ENCODE data around the gene ASB15.
A peak's percentile ranks its signal among the peaks of the same experiment; 100 is the strongest.
"Not testable (repeated sequence)": the region's sequence is repeated elsewhere in the genome, so short reads cannot be mapped to it uniquely, and the experiment has no call there.

Gene ASB15

DNA sequence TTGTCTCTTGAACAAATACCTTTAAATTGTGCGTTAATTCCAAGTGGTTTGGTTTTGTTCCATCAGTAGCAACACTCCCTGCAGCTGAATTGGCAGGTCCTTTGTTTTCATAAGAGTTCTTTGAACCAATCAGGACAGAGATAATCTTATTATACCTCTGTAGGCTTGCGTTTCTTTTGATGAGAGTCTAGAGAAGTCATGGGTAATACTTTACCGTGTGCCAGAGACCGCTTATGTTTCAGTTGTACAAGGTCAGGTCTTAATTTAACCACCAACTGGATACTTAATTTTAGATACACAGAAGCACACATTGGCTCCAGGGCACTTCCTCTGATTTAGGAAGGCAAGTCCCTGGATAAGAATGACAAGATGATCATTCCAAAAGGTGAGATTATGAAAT lies at the start of gene ASB15:
Gene ASB15 (plus strand): TSS at position 292 of the 400 bp plus-strand sequence. CDS start 12,682 bp downstream, outside the sequence.
- DNase-seq (ENCODE audit: low spot score) = no peak

DNA sequence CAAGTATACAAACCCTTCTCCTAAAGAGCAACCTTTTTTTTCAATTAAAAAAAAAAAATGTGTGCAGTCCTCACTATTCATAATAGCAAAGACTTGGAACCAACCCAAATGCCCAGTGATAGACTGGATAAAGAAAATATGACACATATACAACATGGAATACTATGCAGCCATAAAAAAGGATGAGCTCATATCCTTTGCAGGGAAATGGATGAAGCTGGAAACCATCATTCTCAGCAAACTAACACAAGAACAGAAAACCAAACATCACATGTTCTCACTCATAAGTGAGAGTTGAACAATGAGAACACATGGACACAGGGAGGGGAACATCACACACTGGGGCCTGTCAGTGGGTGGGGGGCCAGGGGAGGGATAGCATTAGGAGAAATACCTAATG lies 49.5 kb upstream of the ASB15 start:
- not testable (repeated sequence) for DNase-seq (ENCODE audit: low spot score)

DNA sequence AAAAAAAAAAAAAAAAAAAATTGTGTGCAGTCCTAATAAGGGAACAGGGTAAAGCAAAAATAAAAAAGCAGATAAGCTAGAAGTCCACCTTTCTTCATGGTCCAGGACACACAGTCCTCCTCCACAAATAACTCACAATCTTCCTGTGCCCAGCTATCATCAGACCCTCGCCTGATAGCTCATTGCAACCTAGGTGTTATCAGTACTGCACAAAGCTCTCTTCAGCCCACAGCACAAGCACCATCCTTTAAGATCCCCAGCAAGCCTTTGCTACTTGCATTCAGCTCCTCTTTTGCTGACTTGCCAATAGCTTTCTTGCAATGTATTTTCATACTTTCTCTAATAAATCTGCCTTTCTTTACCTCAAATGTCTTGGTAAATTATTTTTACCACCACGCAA lies 49.0 kb upstream of the ASB15 start:
- DNase-seq (ENCODE audit: low spot score) = no peak

DNA sequence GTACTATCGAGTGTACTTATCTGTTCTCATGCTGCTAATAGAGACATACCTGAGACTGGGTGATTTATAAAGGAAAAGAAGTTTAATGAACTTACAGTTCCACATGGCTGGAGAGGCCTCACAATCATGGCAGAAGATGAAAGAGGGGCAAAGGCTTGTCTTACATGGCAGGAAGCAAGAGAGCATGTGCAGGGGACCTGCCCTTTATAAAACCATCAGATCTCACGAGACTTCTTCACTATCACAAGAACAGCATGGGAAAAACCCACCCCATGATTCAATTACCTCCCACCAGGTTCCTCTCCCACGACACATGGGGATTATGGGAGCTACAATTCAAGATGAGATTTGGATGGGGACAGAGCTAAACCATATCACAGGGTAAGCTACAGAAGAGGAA lies 48.5 kb upstream of the ASB15 start:
- DNase-seq (ENCODE audit: low spot score) = no peak

DNA sequence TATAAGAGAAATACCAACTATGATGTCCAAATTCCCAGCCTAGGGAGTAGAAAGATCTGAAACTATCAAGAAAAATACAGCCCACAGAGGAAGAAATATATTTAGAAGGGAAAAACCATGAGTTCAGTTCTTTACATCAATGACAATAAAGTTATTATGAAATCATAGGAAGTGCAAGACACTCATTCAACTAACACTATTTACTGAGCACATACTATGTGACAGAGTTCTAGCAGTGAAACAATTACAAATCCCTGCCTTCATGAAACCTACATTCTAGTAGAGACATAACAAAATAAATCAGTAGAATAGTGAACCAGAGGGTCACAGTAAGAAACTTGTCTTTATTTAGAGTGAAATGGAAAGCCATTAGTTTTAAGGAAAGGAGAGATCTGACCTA lies 46.1 kb upstream of the ASB15 start:
- no peak for DNase-seq (ENCODE audit: low spot score)

DNA sequence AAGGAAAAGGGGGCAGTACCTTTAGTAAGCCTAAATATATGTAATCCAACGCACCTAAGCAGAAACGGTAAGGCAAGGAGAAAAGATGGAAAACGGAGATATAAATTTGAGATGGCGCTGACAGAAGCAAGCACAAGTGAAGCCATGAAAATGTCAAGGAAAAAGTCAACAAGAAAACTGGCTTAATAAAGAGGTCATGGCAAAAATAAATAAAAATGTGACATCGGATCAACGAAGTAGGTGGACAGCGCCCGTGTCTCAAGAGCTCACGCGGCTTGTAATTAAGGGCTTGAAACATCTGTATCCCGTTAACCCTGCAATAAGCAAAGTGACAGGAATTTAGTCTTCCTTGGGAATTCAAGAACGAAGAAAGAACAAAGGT lies 44.6 kb upstream of the ASB15 start:
- no peak for DNase-seq (ENCODE audit: low spot score)

DNA sequence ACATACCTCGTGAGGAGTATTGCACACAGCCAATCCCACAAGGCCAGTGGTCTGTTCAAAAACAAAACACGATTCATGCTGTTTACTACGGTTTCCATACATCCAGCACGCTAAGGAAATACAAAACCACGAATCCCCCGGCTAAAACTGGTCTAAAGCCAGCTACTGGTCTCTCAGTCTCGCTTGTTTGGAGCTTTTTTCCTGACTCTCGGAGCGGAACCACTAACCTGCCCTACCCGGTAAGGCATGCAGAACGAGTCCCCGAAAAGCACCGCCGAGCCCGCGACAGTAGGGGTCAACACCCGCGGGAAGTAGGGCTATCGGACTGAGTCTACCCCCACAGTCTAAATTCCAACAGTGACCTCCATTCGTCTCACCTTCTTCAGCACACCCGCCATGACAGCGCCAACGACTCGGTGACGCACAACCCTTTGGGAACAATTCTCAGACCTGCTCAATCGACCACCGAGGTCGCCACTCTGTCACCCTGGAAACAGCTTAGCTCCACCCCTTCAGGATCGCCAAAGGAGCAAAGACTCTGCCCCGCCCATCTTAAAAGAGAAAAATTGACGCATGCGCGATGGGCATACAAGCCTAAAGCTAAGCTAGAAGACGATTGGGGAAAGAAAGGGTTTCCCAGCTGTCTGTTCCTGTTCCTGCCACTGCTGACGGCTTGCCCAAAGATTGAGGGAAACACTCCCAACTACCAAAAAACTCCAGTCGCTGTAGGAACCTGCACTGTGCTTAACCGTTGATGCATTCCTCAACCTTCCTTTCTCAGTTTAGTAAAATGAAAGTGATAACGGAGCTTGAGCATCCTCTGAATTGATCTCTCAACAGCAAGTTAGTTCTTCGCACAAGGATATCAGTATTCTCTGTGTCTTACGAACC lies 44.0 kb upstream of the ASB15 start, which contains the start of gene NDUFA5:
Gene NDUFA5 (minus strand): TSS at position 421 of the 891 bp plus-strand sequence. CDS start 23 bp downstream, at position 398.
- DNase-seq (ENCODE audit: low spot score) = peak; percentile 99

DNA sequence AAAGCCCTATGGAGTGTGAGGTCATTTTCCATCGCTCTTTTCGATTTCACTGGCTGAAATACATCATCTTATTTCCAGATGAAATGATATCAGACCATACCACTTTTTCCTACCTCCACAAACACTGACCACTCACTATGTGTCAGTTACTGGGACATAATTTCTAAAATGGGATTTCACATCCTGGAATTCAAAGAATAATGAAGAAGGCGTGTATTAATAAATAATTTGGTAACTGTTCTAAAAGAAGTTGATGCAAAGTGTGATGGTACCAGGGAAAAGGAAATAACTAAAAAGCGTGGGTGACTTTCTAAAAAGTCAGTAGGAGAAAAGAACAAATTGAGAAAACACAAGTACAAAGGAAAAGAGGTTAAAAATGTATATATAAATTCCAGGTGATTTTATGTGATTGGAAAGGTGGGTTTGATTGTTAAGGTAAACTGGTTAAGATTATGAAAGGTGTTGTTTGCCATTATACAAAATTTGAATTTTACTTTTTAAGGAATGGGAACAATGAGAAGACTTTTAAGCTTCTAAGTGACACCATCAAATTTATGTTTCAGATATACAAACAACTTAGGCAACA lies 43.2 kb upstream of the ASB15 start:
- no peak for DNase-seq (ENCODE audit: low spot score)

DNA sequence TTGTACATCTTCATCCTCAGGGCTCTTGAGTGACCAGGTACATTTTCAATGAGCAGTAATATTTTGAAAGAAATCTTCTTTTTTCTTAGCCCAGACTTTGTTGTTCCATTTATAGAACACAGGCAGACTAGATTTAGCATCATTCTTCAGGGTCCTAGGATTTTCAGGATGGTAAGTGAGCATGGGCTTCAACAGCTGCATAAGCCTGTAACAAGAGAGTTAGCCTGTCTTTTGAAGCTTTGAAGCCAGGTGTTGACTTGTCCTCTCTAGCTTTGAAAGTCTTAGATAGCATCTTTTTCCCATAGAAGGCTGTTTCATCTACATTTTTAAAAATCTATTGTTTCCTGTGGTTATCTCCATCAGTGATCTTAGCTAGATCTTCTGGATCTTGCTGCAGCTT lies 39.5 kb upstream of the ASB15 start:
- DNase-seq (ENCODE audit: low spot score) = no peak

DNA sequence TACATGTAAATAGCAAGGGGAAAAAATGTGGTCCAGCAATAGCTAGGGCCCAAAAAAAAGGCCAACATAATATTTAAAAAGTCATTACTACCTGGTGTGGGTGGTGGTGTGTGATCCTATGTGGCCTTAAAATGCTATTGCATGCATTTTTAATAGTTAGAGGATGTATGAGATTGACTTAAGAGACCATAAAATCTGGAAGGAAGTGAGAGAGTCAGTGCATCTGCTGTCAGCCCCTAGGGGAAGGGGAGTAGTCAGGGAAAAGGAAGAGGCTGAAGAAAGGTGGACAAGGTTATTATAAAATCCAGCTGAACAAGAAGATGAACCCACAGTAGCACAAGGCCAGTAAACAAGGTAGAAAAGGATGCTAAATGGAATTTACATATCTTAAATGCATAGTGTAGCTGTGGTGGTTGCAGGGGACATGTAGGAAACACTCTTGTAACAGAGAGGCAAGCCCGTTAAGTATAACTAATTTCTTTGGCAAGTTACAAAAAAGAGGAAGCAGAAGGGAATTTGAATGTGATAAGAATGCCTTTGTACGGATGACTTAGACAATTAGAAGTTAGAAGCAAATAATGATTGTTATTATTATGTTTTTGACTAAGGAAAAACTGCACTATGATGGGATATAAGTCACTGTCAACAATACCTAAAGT lies 32.1 kb upstream of the ASB15 start:
- no peak for DNase-seq (ENCODE audit: low spot score)

DNA sequence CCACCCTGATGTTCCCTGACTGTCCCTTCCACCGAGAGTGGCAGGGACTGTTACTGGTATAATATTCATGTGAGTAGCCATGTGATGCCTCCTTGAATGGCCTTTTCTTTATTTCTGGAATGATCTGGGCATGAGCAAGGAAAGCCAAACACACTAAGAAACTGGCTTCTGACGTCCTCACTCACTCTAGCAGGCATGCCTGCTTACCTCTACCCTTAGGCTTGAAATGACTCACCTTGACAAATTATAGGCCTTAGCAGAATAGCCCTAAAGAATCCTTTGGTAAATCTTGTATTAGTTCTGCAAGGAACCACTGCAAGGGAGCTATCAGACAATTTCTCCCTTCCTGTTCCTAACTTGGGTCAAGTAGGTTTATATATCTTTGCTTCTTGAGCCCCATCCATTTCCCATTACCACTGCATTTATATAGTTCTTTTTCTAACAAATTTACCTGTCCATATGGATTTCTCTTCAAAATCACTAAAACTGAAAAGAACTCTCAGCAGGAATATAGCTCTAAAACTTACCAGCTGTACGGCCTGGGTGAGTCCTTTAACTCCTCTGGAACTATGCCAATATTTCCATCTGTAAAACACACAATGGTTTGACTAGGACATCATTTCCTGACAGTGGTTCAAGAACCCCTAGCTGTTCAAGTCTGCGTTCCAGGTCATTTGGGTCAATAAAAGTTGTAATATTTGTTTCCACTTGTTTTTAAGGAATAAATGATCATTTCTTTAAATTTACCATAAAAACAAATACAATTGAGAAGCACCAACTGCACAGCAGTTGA lies 31.0 kb upstream of the ASB15 start:
- no peak for DNase-seq (ENCODE audit: low spot score)

DNA sequence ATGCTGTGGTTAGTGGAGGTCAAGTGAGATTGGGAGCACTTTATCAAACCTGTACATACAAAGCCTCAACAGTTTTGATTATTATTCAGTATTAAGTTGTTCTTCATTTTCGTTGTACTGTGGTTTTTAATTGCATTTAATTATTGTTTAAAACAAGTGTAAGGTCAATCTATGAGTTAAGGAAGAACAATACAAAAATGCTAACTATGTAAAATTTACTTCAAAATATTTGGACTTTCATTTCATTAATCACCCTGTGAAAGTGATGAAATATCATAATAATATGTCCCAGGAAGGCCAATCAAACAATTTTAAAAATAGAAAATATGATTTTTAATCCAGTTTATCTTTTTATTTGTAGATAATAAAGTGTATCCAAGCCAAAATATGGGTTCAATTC lies 30.4 kb upstream of the ASB15 start:
- no peak for DNase-seq (ENCODE audit: low spot score)

DNA sequence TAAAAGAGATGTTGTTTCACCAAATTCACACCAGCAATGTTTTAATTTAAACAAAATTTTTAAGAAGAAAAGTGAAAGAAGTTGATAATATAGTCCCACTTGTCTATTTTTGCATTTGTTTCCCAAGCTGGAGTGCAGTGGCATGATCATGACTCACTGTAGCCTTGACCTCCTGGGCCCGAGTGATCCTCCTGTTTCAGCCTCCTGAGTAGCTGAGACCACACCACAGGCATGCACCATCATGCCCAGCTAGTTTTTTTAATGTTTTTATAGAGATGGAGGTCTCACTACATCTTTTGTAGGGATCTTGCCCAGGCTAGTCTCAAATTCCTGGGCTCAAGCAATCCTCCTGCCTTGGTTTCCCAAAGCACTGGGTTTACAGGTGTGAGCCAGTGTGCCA lies 29.9 kb upstream of the ASB15 start:
- DNase-seq (ENCODE audit: low spot score) = no peak

DNA sequence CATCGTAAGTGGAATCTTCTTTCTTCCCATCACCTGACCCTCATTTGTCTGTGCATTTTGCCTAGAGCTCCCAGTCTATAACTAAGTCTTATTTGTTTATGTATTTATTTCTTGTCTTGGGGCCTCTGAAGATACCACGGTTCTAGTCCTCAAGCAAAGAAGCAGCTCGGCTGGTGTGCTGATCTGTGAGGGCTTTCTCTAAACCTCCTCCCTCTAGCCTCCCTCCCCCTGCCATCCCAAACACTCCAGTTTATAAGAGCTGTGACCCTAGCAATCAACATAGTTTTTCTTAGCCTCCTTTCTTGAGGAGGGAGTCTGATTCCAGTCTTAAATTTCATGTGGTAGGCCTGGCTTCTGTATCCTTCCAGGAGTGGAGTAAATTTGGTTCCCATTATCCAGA lies 28.3 kb upstream of the ASB15 start:
- DNase-seq (ENCODE audit: low spot score) = no peak

DNA sequence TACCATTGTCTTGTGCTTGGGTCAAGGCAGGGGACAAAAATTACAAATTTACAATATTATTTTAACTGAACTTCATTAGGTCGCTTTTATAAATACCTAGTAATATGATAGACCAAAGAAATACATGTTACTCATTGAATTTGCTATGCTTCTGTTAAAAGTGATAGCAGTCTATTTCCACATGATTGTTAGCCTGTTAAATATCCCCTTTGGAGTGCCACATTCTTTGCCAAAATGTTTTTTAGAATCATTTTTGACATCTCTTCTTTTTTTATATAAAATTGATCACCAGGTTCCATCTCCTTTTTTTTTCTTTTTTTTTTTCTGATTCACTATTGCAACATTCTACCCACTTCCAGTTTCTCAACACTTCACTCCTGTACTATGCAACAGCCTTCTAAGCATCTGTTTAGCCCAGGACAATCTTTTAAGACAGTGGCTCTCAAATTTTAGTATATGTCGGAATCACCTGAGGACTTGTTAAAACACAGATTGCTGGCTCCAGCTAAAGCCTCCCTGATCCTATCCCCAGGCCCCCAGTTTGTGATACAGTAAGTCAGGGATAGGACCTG lies 27.6 kb upstream of the ASB15 start:
- DNase-seq (ENCODE audit: low spot score) = no peak

DNA sequence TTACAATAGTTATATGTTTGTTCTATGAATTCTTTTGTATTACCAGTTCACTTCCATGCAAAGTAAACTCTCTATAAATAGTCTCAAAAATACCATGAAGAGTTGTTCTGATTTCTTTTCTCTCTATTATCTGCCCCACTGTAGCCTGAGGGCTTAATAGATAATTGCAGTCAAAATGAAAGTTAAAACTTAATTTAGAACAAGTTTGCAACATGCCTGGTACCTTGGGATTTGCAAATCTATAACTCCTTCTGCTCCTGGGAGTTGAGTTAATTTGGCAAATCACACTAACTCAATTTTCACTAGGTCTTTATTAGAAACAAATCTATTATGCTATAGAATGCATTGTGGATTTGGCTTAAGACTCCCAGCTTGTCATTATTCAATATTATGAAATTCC lies 22.2 kb upstream of the ASB15 start:
- DNase-seq (ENCODE audit: low spot score) = no peak

DNA sequence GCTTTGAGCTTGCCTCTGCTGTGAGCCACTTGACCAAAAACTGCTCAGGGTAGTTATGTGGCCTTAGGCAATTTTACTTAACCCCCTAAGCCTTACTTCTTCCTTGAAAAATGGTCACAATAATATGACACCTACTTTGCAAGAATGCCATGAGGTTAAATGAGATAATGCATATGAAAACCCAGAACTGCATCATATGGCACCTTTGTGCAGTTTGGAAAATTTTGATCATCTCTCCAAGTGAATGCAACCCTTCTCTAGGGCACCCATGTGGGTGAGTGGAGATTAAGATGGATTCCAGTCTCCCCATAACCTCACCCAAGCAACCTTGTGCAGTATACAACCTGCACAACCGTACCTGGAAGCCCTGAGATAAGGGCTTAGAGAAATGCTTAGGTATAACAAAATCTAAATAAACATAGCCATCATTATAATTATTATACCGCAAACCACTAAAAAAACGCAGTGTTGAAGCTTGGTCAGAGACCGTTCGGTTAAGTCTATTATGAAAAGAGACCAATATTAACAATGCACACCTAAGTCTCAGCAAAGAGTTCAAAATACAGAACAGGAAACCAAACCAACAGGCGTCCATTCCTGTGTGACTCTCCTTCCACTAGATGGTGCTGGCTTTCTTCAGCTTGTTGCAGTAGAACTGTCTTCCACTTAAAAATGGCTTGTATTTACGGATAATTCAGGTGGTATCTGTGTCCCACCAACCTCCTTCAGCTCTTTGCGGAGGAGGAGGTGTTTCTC lies 21.0 kb upstream of the ASB15 start:
- DNase-seq (ENCODE audit: low spot score) = peak; percentile 6

DNA sequence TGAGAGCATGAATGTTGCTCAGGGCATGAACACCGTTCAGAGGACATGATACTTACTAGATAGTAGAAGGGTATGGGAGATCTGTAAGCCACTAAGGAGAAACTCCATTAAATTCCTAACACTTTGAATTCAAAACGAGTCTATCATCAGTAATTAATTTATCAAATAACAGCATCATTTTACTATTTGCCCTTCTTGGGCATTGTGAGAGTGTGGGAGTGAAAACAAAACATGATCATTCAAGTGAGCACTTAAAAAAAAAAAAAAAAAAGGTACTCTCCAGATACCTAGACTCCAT lies 20.5 kb upstream of the ASB15 start:
- DNase-seq (ENCODE audit: low spot score) = no peak

DNA sequence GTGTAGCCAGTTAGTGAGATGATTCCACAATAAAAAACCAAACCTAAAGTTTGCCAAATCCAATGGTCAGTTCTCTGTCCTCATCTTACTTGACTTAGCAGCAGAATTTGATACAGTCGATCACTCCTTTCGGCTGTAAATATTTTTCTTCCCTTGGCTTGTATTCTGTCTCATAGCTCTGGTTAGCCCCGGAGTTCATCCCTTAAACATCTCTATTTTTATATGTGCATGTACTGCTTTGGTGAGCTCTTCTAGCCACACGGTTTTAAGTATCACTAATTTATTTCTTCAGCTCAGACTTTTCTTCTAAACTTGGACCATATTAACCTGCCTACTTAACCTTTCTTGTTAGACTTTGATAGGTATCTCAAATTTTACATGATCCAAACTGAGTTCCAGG lies 17.8 kb upstream of the ASB15 start:
- no peak for DNase-seq (ENCODE audit: low spot score)

DNA sequence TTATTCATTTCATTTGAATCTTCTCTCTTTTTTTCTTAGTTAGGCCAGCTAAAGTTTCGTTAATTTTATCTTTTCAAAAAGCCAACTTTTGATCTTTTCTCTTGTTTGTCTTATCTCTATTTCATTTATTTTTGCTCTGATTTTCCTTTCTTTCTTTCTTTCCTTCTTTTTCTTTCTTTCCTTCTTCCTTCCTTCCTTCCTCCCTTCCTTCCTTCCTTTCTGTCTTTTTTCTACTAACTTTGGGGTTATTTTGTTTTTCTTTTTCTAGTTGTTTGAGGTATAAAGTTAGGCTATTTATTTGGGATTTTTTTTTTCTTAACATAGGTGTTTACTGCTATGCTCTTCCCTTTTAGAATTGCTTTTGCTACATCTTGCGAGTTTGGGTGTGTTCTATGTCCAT lies 13.2 kb upstream of the ASB15 start:
- no peak for DNase-seq (ENCODE audit: low spot score)

DNA sequence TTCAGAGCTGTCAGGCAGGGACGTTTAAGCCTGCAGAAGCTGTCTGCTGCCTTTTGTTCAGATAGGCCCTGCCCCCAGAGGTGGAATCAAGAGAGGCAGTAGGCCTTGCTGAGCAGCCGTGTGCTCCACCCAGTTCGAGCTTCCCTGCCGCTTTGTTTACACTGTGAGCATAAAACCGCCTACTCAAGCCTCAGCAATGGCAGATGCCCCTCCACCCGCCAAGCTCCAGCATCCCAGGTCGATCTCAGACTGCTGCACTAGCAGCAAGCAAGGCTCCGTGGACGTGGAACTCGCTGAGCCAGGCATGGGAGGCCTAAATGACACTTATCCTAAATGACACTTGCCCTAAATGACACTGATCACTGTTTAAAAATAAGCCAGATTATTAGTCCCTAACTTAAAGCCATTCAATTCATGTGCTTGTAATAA lies 6.8 kb upstream of the ASB15 start:
- no peak for DNase-seq (ENCODE audit: low spot score)

All from CD4-positive, alpha-beta T cell treated with Interleukin-2 at 100 ng/mL for 4 hours (primary cell).